Stimulated activated naive B cell treated with anti-CD40 and anti-IgM and Interleukin-4, amounts not matched to agents 10 μg/mL and 1 μg/mL and 100 μg/mL, for 72 hours (primary cell): ENCODE results near the gene ZNF611.
"Not testable (repeated sequence)": the region's sequence is repeated elsewhere in the genome, so short reads cannot be mapped to it uniquely, and the experiment has no call there.

Source experiments
- ATAC-seq, 2 donors: fragments of 150-1000 bp; cut with Tn5 transposase; replicated peaks; 2 replicates each; pipeline ENCODE4 v1.10.0; 2021; ENCODE audit warnings: moderate library complexity in 1 of 2
- DNase-seq: peaks from one replicate; pipeline ENCODE4 v3.0.0; 2021
- H3K27ac Mint-ChIP-seq: one replicate; pipeline ENCODE4 v1.8.0; 2022; ENCODE audit warnings: mild to moderate bottlenecking, mixed read lengths
- H3K27me3 Mint-ChIP-seq, 2 donors: one replicate each; pipeline ENCODE4 v1.8.0; 2022; ENCODE audit warnings: mixed read lengths in 2 of 2
- H3K36me3 Mint-ChIP-seq, 2 donors: one replicate each; pipeline ENCODE4 v1.8.0; 2022; ENCODE audit warnings: mixed read lengths in 2 of 2, mild to moderate bottlenecking in 1 of 2
- H3K4me1 Mint-ChIP-seq, 2 donors: one replicate each; pipeline ENCODE4 v1.8.0; 2022; ENCODE audit warnings: mixed read lengths in 2 of 2, mild to moderate bottlenecking in 1 of 2
- H3K4me3 Mint-ChIP-seq, 2 donors: one replicate each; pipeline ENCODE4 v1.8.0; 2022; ENCODE audit warnings: mild to moderate bottlenecking in 2 of 2, mixed read lengths in 2 of 2, moderate library complexity in 1 of 2
- H3K9me3 Mint-ChIP-seq, 2 donors: one replicate each; pipeline ENCODE4 v1.8.0; 2022; ENCODE audit warnings: mixed read lengths in 2 of 2, mild to moderate bottlenecking in 1 of 2

ZNF611 gene

GRCh38 chr19:52734893-52735661 is at the start of gene ZNF611:
TSS of gene ZNF611 (minus strand) at chr19:52735044. CDS start at chr19:52715894, 19,150 bp downstream.
- H3K27ac Mint-ChIP-seq: peak within 1 kb of the TSS; percentile 98
- peak; percentile 98 for ATAC-seq
- DNase-seq: peak; percentile 95
- H3K27me3 Mint-ChIP-seq: no peaks in the 10 kb centered on the region
- peaks cover 13 to 28% of the 10 kb centered on the region in 2 donors for H3K4me1 Mint-ChIP-seq
- H3K36me3 Mint-ChIP-seq: peaks cover 2 to 8% of the 10 kb centered on the region in 2 donors
- no peaks in the 10 kb centered on the region for H3K9me3 Mint-ChIP-seq
- peak within 1 kb of the TSS; percentile 89 to 96 for H3K4me3 Mint-ChIP-seq

- not testable (repeated sequence) for DNase-seq, H3K9me3 Mint-ChIP-seq, H3K27me3 Mint-ChIP-seq, H3K4me3 Mint-ChIP-seq, H3K27ac Mint-ChIP-seq, ATAC-seq
- peaks cover 38 to 68% of the 10 kb centered on the region in 2 donors for H3K36me3 Mint-ChIP-seq
- peaks cover 39 to 65% of the 10 kb centered on the region in 2 donors for H3K4me1 Mint-ChIP-seq
Observed at GRCh38 chr19:52782864-52783263, 48.0 kb upstream of the ZNF611 start.

- peaks cover 4 to 6% of the 10 kb centered on the region in 2 donors for H3K9me3 Mint-ChIP-seq
- no peaks in the 10 kb centered on the region for H3K27me3 Mint-ChIP-seq
- DNase-seq: peak; percentile 15
- peaks cover 57 to 82% of the 10 kb centered on the region in 2 donors for H3K36me3 Mint-ChIP-seq
- H3K4me1 Mint-ChIP-seq: peaks cover 21 to 30% of the 10 kb centered on the region in 2 donors
- peak; percentile 70 to 84 for ATAC-seq
- H3K27ac Mint-ChIP-seq: peak overlapping the region; percentile 85
- H3K4me3 Mint-ChIP-seq: no peak overlapping the region
Observed at GRCh38 chr19:52778811-52779210, 44.0 kb upstream of the ZNF611 start.

GRCh38 chr19:52756447-52756846 is 21.6 kb upstream of the ZNF611 start:
- not testable (repeated sequence) for ATAC-seq, DNase-seq, H3K27me3 Mint-ChIP-seq, H3K4me3 Mint-ChIP-seq, H3K4me1 Mint-ChIP-seq, H3K9me3 Mint-ChIP-seq, H3K27ac Mint-ChIP-seq
- H3K36me3 Mint-ChIP-seq: peaks cover 6 to 17% of the 10 kb centered on the region in 2 donors

- H3K27me3 Mint-ChIP-seq: peaks cover 0 to 2% of the 10 kb centered on the region in 2 donors
- no peaks in the 10 kb centered on the region for H3K36me3 Mint-ChIP-seq
- no peak overlapping the region for H3K4me3 Mint-ChIP-seq
- no peaks in the 10 kb centered on the region for H3K9me3 Mint-ChIP-seq
- DNase-seq: no peak
- ATAC-seq: no peak
- no peak overlapping the region for H3K27ac Mint-ChIP-seq
- H3K4me1 Mint-ChIP-seq: no peaks in the 10 kb centered on the region
Observed at GRCh38 chr19:52749780-52750179, 14.9 kb upstream of the ZNF611 start.

GRCh38 chr19:52748336-52748950 is 13.6 kb upstream of the ZNF611 start:
- H3K36me3 Mint-ChIP-seq: no peaks in the 10 kb centered on the region
- H3K4me3 Mint-ChIP-seq: no peak overlapping the region
- H3K4me1 Mint-ChIP-seq: no peaks in the 10 kb centered on the region
- H3K27me3 Mint-ChIP-seq: peaks cover 0 to 3% of the 10 kb centered on the region in 2 donors
- DNase-seq (no peak), ATAC-seq (peak in 1 of 2 donors; percentile 51)
- no peak overlapping the region for H3K27ac Mint-ChIP-seq
- H3K9me3 Mint-ChIP-seq: no peaks in the 10 kb centered on the region

- H3K9me3 Mint-ChIP-seq, H3K27ac Mint-ChIP-seq, ATAC-seq, H3K36me3 Mint-ChIP-seq, H3K4me1 Mint-ChIP-seq, H3K27me3 Mint-ChIP-seq, H3K4me3 Mint-ChIP-seq, DNase-seq: not testable (repeated sequence)
Observed at GRCh38 chr19:52745919-52746318, 11.1 kb upstream of the ZNF611 start.

GRCh38 chr19:52743091-52743490 is 8.2 kb upstream of the ZNF611 start:
- no peak overlapping the region for H3K4me3 Mint-ChIP-seq
- H3K36me3 Mint-ChIP-seq: no peaks in the 10 kb centered on the region
- no peak overlapping the region for H3K27ac Mint-ChIP-seq
- no peaks in the 10 kb centered on the region for H3K9me3 Mint-ChIP-seq
- no peak for ATAC-seq
- no peak for DNase-seq
- peaks cover 0 to 2% of the 10 kb centered on the region in 2 donors for H3K4me1 Mint-ChIP-seq
- peaks cover 3 to 8% of the 10 kb centered on the region in 2 donors for H3K27me3 Mint-ChIP-seq

- Mint-ChIP-seq H3K27me3 (peaks cover 3 to 8% of the 10 kb centered on the region in 2 donors), H3K9me3 (no peaks in the 10 kb centered on the region), H3K36me3 (no peaks in the 10 kb centered on the region), H3K27ac (no peak overlapping the region), H3K4me3 (no peak overlapping the region), H3K4me1 (peaks cover 0 to 2% of the 10 kb centered on the region in 2 donors)
- DNase-seq (no peak), ATAC-seq (no peak)
Observed at GRCh38 chr19:52742516-52742915, 7.7 kb upstream of the ZNF611 start.

- peaks cover 0 to 2% of the 10 kb centered on the region in 2 donors for H3K4me1 Mint-ChIP-seq
- peaks cover 3 to 8% of the 10 kb centered on the region in 2 donors for H3K27me3 Mint-ChIP-seq
- ATAC-seq: no peak
- DNase-seq: no peak
- no peaks in the 10 kb centered on the region for H3K36me3 Mint-ChIP-seq
- H3K27ac Mint-ChIP-seq: no peak overlapping the region
- H3K9me3 Mint-ChIP-seq: no peaks in the 10 kb centered on the region
- no peak overlapping the region for H3K4me3 Mint-ChIP-seq
Observed at GRCh38 chr19:52741951-52742485, 7.2 kb upstream of the ZNF611 start.

- ATAC-seq, H3K4me1 Mint-ChIP-seq, H3K27ac Mint-ChIP-seq, H3K9me3 Mint-ChIP-seq, H3K27me3 Mint-ChIP-seq, DNase-seq, H3K4me3 Mint-ChIP-seq, H3K36me3 Mint-ChIP-seq: not testable (repeated sequence)
Observed at GRCh38 chr19:52741371-52741770, 6.5 kb upstream of the ZNF611 start.

GRCh38 chr19:52739576-52739975 is 4.7 kb upstream of the ZNF611 start:
- no peaks in the 10 kb centered on the region for H3K9me3 Mint-ChIP-seq
- H3K4me1 Mint-ChIP-seq: peaks cover 4 to 8% of the 10 kb centered on the region in 2 donors
- ATAC-seq: no peak
- H3K27ac Mint-ChIP-seq: no peak overlapping the region
- DNase-seq: no peak
- peaks cover 3 to 8% of the 10 kb centered on the region in 2 donors for H3K27me3 Mint-ChIP-seq
- H3K36me3 Mint-ChIP-seq: no peaks in the 10 kb centered on the region
- no peak overlapping the region for H3K4me3 Mint-ChIP-seq

GRCh38 chr19:52735734-52736133 is 890 bp upstream of the ZNF611 start:
- Mint-ChIP-seq H3K36me3 (peaks cover 2 to 8% of the 10 kb centered on the region in 2 donors), H3K9me3 (no peaks in the 10 kb centered on the region), H3K27ac (peak overlapping the region; percentile 98), H3K4me3 (peak overlapping the region in 1 of 2 donors; percentile 89), H3K4me1 (peaks cover 13 to 28% of the 10 kb centered on the region in 2 donors), H3K27me3 (no peaks in the 10 kb centered on the region)
- ATAC-seq: no peak
- DNase-seq: no peak

GRCh38 chr19:52734331-52734892 is 432 bp downstream of the ZNF611 start:
- Mint-ChIP-seq H3K4me3 (peak overlapping the region; percentile 89 to 96), H3K36me3 (peaks cover 2 to 12% of the 10 kb centered on the region in 2 donors), H3K27ac (peak overlapping the region; percentile 98), H3K27me3 (no peaks in the 10 kb centered on the region), H3K4me1 (peaks cover 16 to 32% of the 10 kb centered on the region in 2 donors), H3K9me3 (no peaks in the 10 kb centered on the region)
- ATAC-seq (peak; percentile 52 to 54), DNase-seq (no peak)
